Suppressor macrophage treated with lipopolysaccharide for 1 hour (primary cell): ENCODE data around the gene AK8.
A peak's percentile ranks its signal among the peaks of the same experiment; 100 is the strongest.

Experiments
- DNase-seq, 3 donors: peaks; one replicate each; pipeline ENCODE4 v3.0.0-alpha.2; 2020 to 2022

The AK8 gene

GRCh38 chr9:132824951-132825350 is 53.1 kb downstream of the AK8 start:
- DNase-seq = no peak

GRCh38 chr9:132824151-132824550 is 53.9 kb downstream of the AK8 start:
- DNase-seq = no peak

- no peak for DNase-seq
These were observed 54.5 kb downstream of the AK8 start for GRCh38 chr9:132823370-132824145.

GRCh38 chr9:132820169-132820944 is 57.7 kb downstream of the AK8 start:
- no peak for DNase-seq

GRCh38 chr9:132818588-132818987 is 59.5 kb downstream of the AK8 start:
- no peak for DNase-seq

GRCh38 chr9:132814937-132815336 is 63.1 kb downstream of the AK8 start:
- no peak for DNase-seq

- DNase-seq = no peak
These were observed 64.8 kb downstream of the AK8 start for GRCh38 chr9:132813115-132813771.

GRCh38 chr9:132811985-132812384 is 66.1 kb downstream of the AK8 start:
- no peak for DNase-seq

- peak in 1 of 3 donors; percentile 24 for DNase-seq
These were observed 67.8 kb downstream of the AK8 start for GRCh38 chr9:132810314-132810713.

- DNase-seq = no peak
These were observed 68.3 kb downstream of the AK8 start for GRCh38 chr9:132809677-132810271.

GRCh38 chr9:132808645-132809044 is 69.4 kb downstream of the AK8 start:
- no peak for DNase-seq

- DNase-seq = no peak
These were observed 71.2 kb downstream of the AK8 start for GRCh38 chr9:132806723-132807421.

GRCh38 chr9:132806306-132806705 is 71.8 kb downstream of the AK8 start:
- no peak for DNase-seq

GRCh38 chr9:132804576-132805295 is 73.3 kb downstream of the AK8 start:
- no peak for DNase-seq

GRCh38 chr9:132802121-132802795 is 75.8 kb downstream of the AK8 start:
- no peak for DNase-seq

GRCh38 chr9:132801659-132802058 is 76.4 kb downstream of the AK8 start:
- DNase-seq = no peak

GRCh38 chr9:132800038-132800648 is 77.9 kb downstream of the AK8 start:
- DNase-seq = peak; percentile 70 to 86 (median 79)

GRCh38 chr9:132798817-132799790 is 79.0 kb downstream of the AK8 start:
- peak; percentile 49 to 66 (median 53) for DNase-seq

GRCh38 chr9:132797861-132798659 is 80.0 kb downstream of the AK8 start:
- DNase-seq = no peak
